RKO (cell line): Measurements from ENCODE around the gene ULBP2.
"Not testable (repeated sequence)": the region's sequence is repeated elsewhere in the genome, so short reads cannot be mapped to it uniquely, and the experiment has no call there.

ENCODE experiments used
- DNase-seq: peaks from one replicate; pipeline ENCODE4 v3.0.0-alpha.2; 2016; ENCODE audit warnings: low spot score

The ULBP2 gene

GRCh38 chr6:149941583-149942460, at the start of gene ULBP2:
Gene ULBP2 (plus strand): TSS chr6:149942014. CDS start chr6:149942073, 59 bp downstream.
- DNase-seq: peak; percentile 97

GRCh38 chr6:149895048-149895590, 46.7 kb upstream of the ULBP2 start:
- no peak for DNase-seq

- DNase-seq: peak; percentile 46
These were observed 46.0 kb upstream of the ULBP2 start for GRCh38 chr6:149895833-149896271.

GRCh38 chr6:149896491-149896890, 45.3 kb upstream of the ULBP2 start:
- no peak for DNase-seq

- DNase-seq: peak; percentile 30
These were observed 44.7 kb upstream of the ULBP2 start for GRCh38 chr6:149897015-149897697.

- DNase-seq: no peak
These were observed 43.7 kb upstream of the ULBP2 start, which contains the start of gene RAET1E for GRCh38 chr6:149897855-149898744. Gene RAET1E (minus strand): TSS chr6:149898113. CDS start chr6:149890901, 7,212 bp downstream.

GRCh38 chr6:149898966-149899365, 42.8 kb upstream of the ULBP2 start:
- no peak for DNase-seq

GRCh38 chr6:149899486-149899885, 42.3 kb upstream of the ULBP2 start:
- DNase-seq: no peak

- DNase-seq: no peak
These were observed 41.7 kb upstream of the ULBP2 start for GRCh38 chr6:149899926-149900619.

GRCh38 chr6:149900620-149901443, 41.0 kb upstream of the ULBP2 start:
- DNase-seq: no peak

- no peak for DNase-seq
These were observed 40.2 kb upstream of the ULBP2 start for GRCh38 chr6:149901444-149902140.

GRCh38 chr6:149903938-149904611, 37.7 kb upstream of the ULBP2 start:
- DNase-seq: no peak

GRCh38 chr6:149904661-149905370, 37.0 kb upstream of the ULBP2 start:
- DNase-seq: no peak

GRCh38 chr6:149905371-149905910, 36.4 kb upstream of the ULBP2 start:
- DNase-seq: no peak

GRCh38 chr6:149905911-149906371, 35.9 kb upstream of the ULBP2 start:
- DNase-seq: no peak

GRCh38 chr6:149906405-149906804, 35.4 kb upstream of the ULBP2 start:
- no peak for DNase-seq

GRCh38 chr6:149907317-149907716, 34.5 kb upstream of the ULBP2 start:
- DNase-seq: no peak

GRCh38 chr6:149908480-149908879, 33.3 kb upstream of the ULBP2 start:
- DNase-seq: not testable (repeated sequence)
